Dedifferentiated amniotic fluid mesenchymal stem cell (primary cell): Measurements from ENCODE around the gene CCNJL.

ENCODE experiments used
- DNase-seq: peaks from one replicate; pipeline ENCODE4 v3.0.0-alpha.2; 2016; ENCODE audit errors: extremely low spot score

Gene CCNJL

DNA sequence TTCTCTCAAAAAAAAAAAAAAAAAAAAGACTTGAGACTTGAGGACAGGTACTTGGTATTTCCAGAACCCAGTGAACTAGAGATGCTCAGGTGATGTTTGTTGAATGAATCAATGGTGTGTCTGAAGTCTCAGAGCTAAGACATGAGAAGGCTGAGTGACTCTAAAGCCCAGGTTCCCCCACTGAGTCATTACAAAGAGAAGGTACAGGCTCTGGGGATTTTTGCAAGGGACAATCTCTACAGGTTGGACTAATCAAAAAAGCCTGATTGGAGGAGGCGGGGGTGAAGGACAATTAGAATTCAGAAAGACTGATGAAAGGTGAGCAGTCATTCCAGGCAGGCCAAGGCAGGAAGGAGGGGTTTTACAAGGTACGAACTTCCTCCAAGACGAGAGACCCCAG, 91.3 kb downstream of the CCNJL start:
- no peak for DNase-seq

DNA sequence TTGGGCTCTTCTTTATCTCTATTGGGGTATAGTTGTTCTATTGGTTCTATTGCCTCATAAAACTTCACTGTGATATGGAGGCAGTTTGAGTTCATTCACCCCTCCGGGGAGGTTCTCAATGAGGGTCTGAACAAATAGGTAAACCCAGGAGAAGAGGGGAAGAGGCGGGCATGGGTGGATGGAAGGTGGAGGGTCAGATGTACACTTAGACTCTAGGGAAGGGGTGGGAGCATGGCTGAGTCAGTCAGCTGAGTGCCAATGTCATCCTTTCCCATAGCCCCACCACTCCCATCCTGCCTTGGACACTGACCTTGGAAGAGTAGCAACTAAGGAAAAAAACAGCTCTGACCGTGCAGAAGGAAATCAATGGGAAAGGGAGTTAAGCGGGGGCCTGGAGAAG, 93.0 kb downstream of the CCNJL start:
- DNase-seq: no peak

DNA sequence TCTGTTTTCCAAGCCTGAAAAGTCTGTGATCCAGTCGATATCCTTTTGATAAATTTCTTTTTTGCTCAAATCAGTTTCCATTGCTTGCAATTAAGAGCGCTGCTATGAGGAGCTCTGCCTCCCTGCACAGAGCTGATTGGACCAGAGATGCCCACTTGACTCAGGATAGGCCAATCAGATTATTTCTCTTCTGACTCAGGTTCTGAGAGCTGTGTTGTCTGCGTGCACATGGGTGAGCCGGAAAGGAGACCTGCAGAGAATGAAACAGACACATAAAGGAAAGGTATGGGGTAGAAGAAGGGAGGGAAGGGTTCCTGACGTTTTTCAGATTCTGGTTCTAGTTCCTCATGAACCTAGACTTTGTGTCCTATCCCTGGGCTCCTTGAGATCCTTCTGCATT, 98.8 kb downstream of the CCNJL start:
- DNase-seq: no peak

DNA sequence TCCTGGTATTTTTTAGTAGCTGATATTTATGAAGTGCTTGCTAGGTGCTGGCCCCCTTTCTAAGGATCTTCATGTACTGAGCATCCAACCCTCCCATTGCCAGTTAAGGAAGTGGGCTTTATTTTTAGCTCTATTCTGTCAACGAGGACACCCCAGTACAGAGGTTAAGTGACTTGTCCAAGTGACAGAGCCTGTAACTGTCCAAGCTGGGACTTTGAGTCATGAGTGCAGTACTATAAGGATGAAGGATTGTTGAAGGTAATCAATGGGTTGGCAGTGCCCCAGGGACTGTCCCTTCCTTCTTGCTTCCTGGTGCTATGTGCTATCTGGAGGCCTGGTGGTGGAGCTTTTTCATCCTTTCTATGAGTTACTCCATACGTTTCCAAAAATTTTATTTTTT, 101.0 kb downstream of the CCNJL start:
- DNase-seq: no peak

DNA sequence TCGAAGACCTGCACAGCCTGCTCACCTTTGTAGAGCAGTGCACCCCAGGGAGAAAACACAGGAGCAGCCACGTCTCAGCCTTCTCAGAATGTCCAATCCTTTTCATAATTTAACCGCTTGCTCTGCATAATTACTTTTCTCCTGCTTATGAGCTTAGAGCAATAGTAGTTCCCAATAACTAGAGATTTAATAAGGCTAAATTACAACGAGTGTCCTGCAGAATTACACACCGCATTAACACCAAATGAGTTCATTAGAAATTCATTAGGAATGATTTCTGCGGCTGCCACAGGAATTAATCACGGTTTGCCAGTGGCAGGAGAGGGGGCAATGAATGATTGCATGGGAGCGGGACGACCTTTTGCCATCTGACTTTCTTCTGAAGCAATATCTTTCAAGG, 101.8 kb downstream of the CCNJL start:
- no peak for DNase-seq

DNA sequence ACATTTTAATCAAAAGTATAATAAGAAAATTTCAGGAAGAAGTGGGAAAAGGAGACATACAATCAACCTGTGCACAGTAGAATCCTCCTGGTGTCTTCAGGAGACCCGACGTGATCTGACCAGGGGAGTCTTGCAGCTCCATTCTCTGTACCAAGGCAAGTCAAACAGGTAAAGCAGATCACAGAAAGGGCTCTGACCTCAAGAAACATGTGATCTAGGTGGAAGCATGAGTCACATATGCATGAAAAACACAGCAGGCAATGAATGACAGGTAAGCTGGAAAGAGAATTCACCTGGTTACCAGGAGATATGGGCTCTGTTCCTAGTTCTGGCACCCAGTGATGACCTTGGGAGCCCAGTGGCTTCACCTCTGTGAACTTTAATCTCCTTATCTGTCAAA, 102.4 kb downstream of the CCNJL start:
- DNase-seq: no peak

DNA sequence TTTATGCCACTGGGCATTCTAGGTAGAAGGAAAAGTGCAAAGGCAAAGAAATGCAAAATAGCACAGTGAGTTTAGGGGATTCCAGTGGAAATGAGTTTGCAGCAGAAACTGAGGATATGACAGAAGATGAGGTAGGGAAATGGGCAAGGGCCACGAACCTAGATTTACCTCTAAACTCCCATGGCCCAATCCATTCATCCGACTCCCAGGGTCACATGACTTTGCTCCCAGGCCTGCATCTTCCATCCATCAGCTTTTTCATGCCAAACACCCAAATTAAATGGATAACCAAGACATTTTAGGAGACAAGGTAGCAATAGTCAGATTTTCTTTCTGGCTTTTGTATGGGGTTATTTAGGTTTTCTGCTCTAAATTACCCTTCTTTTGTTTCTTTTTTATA, 105.3 kb downstream of the CCNJL start:
- DNase-seq: no peak
